Esophagus muscularis mucosa (tissue), 4 donors: ENCODE measurements around the gene CTSO. TPM values are rescaled to one million over a fixed set of nuclear protein-coding genes. Genes with fewer than 3 reads are reported as not detected.

ENCODE experiments used
- DNase-seq: peaks from one replicate; pipeline ENCODE4 v3.0.0-alpha.2; 2017; ENCODE audit errors: extremely low spot score
- H3K27ac ChIP-seq, 4 donors: fragments of 200-600 bp; sonication (generic); replicated peaks in 1 of 4; 1 replicate in 3 of 4; 2 replicates in 1 of 4; pipeline ENCODE4 v1.5.1; 2016 to 2019; ENCODE audit warnings: mild to moderate bottlenecking in 1 of 4
- H3K27me3 ChIP-seq, 4 donors: fragments of 200-600 bp; sonication (generic); one replicate each; pipeline versions ENCODE4 v1.5.1 to v1.6.0; 2016 to 2019
- H3K36me3 ChIP-seq, 4 donors: fragments of 200-600 bp; sonication (generic); one replicate each; pipeline ENCODE4 v1.5.1; 2016 to 2019
- H3K4me1 ChIP-seq, 4 donors: fragments of 200-600 bp; sonication (generic); one replicate each; pipeline ENCODE4 v1.5.1; 2016 to 2019
- H3K4me3 ChIP-seq, 4 donors: fragments of 200-600 bp; sonication (generic); 1 replicate in 2 of 4; 2 replicates in 2 of 4; pipeline ENCODE4 v1.5.1; 2016 to 2019; ENCODE audit warnings: mild to moderate bottlenecking in 4 of 4, moderate library complexity in 1 of 4
- H3K9me3 ChIP-seq, 4 donors: fragments of 200-600 bp; sonication (generic); 1 replicate in 3 of 4; 2 replicates in 1 of 4; pipeline ENCODE4 v1.5.1; 2016 to 2019
- CTCF ChIP-seq, 3 experiments: fragments of 200-600 bp in 2 of 3; fragments of 450-650 bp in 1 of 3; sonication (generic) in 2 of 3; IDR thresholded peaks; one replicate each; pipeline ENCODE4 v1.5.1; 2017 to 2019; ENCODE audit warnings: antibody characterized with exemption in 3 of 3, mild to moderate bottlenecking in 2 of 3, moderate library complexity in 1 of 3
- EP300 ChIP-seq: sonication (generic); formaldehyde crosslinking; IDR thresholded peaks from one replicate; pipeline ENCODE4 v1.6.1; 2017; ENCODE audit warnings: antibody characterized with exemption
- POLR2A ChIP-seq: fragments of 450-650 bp; IDR thresholded peaks from one replicate; pipeline ENCODE4 v1.6.1; 2017; ENCODE audit warnings: antibody characterized with exemption, moderate library complexity, mild to moderate bottlenecking, low read depth
- POLR2AphosphoS5 ChIP-seq, 2 donors: sonication (generic); formaldehyde crosslinking; IDR thresholded peaks; one replicate each; pipeline ENCODE4 v1.6.1; 2017; ENCODE audit warnings: antibody characterized with exemption in 2 of 2
- WGBS: methylation state at CpG from one replicate; pipeline ENCODE4 v1.1.5; 2018; 5-methylcytosine and 5-hydroxymethylcytosine counted together
- intact Hi-C: fragments of 100-400 bp; cut with DNase I; formaldehyde crosslinking; loops from one replicate; pipeline ENCODE4 v1.15.1; 2023
- total RNA-seq, 4 donors: library from RNA; depleted of rRNA; stranded (reverse); fragments of >200 nt; gene quantifications; one replicate each; pipeline versions ENCODE4 v1.1.0 to v1.2.1, GENCODE V29; 2016

CTSO gene
- total RNA-seq, 4 donors from 2014 or later: 18.8 to 22.8 (median 21.3) TPM

DNA sequence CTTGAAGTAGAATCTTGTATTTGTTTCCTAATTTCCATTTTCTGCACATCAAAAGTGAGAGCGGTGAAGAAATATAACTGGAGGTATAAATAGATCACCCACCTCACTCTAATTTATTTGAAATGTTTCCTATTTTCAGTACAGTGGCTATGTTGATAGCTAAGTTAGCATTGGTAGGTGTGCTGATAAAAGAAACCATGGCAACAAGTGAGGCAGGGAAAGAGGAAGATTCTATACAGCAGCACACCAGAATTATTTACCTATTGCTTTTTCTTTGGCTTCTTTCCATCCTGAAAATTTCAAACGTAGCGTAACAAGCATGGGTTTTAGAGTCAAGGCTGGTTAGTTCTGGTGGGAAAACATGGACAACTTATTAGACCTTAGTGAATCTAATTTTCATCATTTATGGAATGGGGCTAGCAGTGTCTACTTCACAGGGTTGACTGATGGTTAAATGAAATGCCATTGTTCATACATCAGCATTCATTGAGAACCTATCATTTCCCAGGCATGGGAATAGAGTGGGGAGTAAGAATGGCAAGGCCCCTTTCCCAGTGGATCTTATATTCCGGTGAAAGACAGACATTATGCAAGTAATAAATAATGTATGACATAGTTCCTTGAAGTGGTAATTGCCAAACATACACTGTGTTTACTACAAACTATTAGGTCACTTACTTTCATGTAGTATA, 30.6 kb upstream of the CTSO start:
- TF ChIP-seq POLR2AphosphoS5 (IDR thresholded peaks at IDR 0.05): no peak
- TF ChIP-seq CTCF (IDR thresholded peaks at IDR 0.05): no peak
- no peak for TF ChIP-seq POLR2A
- TF ChIP-seq EP300: no peak
- H3K4me1 ChIP-seq: peaks cover 0 to 4% (median 0%) of the 10 kb centered on the region in 4 donors
- no peak overlapping the region for H3K4me3 ChIP-seq
- WGBS: 77% methylated on average over 4 of the region's 4 CpGs
- DNase-seq: no peak
- no peaks in the 10 kb centered on the region for H3K36me3 ChIP-seq
- no peaks in the 10 kb centered on the region for H3K9me3 ChIP-seq
- intact Hi-C loops: no loop called here
- no peaks in the 10 kb centered on the region for H3K27me3 ChIP-seq
- no peak overlapping the region for H3K27ac ChIP-seq

DNA sequence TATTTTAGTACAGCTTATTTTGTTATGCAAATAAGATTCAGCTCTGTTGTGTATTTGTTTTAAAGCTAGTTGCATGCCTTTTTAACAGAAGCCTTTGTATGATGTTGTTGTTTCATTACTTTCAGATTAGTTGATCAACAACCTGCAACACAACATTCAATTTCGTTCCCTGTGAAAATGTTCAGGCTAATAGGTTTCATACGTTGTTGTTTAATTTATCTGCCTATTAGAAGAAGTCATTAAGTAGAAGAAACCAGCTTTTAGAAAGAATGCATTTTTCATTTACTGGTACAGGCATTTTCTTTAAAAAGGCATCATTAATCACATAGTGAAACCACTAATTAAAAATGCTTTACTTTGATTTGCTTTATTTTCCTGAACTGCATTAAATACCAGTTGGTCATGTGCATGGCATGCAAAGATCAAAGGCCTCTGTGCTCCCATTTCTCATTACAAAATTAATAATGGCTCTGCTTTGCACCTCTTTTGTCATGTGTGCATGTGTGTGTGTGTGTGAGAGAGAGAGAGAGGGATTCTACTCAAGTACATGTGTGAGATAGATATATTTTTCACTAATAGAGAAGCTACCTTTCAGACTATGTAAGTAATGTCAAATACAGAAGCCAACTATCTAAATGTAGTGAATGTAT, 29.2 kb upstream of the CTSO start:
- Histone ChIP-seq H3K9me3 (no peaks in the 10 kb centered on the region), H3K27me3 (no peaks in the 10 kb centered on the region), H3K4me3 (no peak overlapping the region), H3K27ac (no peak overlapping the region), H3K36me3 (no peaks in the 10 kb centered on the region), H3K4me1 (peaks cover 0 to 4% (median 0%) of the 10 kb centered on the region in 4 donors)
- no peak for TF ChIP-seq POLR2AphosphoS5 (IDR thresholded peaks at IDR 0.05)
- intact Hi-C loops: no loop called here
- DNase-seq: no peak
- WGBS: 65% methylated on average over 2 of the region's 2 CpGs

GRCh38 chr4:155978810-155979209, 25.1 kb upstream of the CTSO start:
- intact Hi-C loops: loop anchor here (5.0 kb wide), 1 partner anchor 1993 kb away; no protein-coding TSS in a partner anchor
- no peaks in the 10 kb centered on the region for H3K36me3 ChIP-seq

DNA sequence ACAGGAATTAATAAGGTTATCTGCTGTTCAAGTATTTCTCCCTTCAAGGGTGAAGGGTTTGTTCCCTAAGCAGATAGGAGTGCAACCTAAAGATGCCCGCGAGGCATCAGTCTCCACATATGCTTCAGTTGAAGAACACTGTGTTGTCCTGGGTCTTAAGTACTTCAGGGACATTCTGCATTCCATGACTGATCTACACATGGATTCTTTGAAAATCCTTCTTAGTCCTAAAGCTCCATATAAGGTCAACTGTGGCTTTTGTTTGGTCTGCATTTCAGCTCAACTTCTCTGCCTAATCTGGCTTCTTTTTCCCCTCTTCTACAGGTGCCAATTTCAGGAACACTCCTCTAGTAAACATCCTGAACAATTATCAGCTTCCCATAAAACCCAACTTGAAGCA, 21.8 kb upstream of the CTSO start:
- 79% methylated on average over 2 of the region's 2 CpGs for WGBS
- TF ChIP-seq EP300: no peak
- no peak for TF ChIP-seq POLR2A
- TF ChIP-seq CTCF (IDR thresholded peaks at IDR 0.05): no peak
- TF ChIP-seq POLR2AphosphoS5 (IDR thresholded peaks at IDR 0.05): no peak
- Histone ChIP-seq H3K4me1 (no peaks in the 10 kb centered on the region), H3K9me3 (no peaks in the 10 kb centered on the region), H3K4me3 (no peak overlapping the region), H3K27ac (no peak overlapping the region), H3K27me3 (no peaks in the 10 kb centered on the region), H3K36me3 (no peaks in the 10 kb centered on the region)
- intact Hi-C loops: loop anchor here (5.0 kb wide), 1 partner anchor 1997 kb away; no protein-coding TSS in a partner anchor
- no peak for DNase-seq

More at GRCh38 chr4:155978810-155979209, 25.1 kb upstream of the CTSO start:
- 92% methylated on average over 4 of the region's 4 CpGs for WGBS
- H3K4me1 ChIP-seq: peaks cover 0 to 4% (median 0%) of the 10 kb centered on the region in 4 donors
- H3K4me3 ChIP-seq: no peak overlapping the region
- no peak for DNase-seq
- TF ChIP-seq CTCF (IDR thresholded peaks at IDR 0.05) (no peak), POLR2AphosphoS5 (IDR thresholded peaks at IDR 0.05) (no peak), EP300 (no peak), POLR2A (no peak)
- H3K27ac ChIP-seq: no peak overlapping the region
- H3K9me3 ChIP-seq: no peaks in the 10 kb centered on the region
- no peaks in the 10 kb centered on the region for H3K27me3 ChIP-seq

GRCh38 chr4:155974996-155975395, 21.3 kb upstream of the CTSO start:
- WGBS: 30% methylated on average over 3 of the region's 3 CpGs
- TF ChIP-seq CTCF (IDR thresholded peaks at IDR 0.05): no peak
- Histone ChIP-seq H3K4me1 (no peaks in the 10 kb centered on the region), H3K27me3 (no peaks in the 10 kb centered on the region), H3K36me3 (no peaks in the 10 kb centered on the region), H3K27ac (no peak overlapping the region), H3K4me3 (no peak overlapping the region), H3K9me3 (no peaks in the 10 kb centered on the region)
- no peak for DNase-seq
- intact Hi-C loops: loop anchor here (5.0 kb wide), 1 partner anchor 1997 kb away; no protein-coding TSS in a partner anchor
